Stimulated activated CD4-positive, alpha-beta T cell treated with anti-CD3 and anti-CD28 coated beads, TNF-alpha, amount 100 ng/mL, for 24 hours (primary cell): ENCODE measurements around the gene PMM1.
A peak's percentile ranks its signal among the peaks of the same experiment; 100 is the strongest.

Experiments used
- DNase-seq, 3 experiments: peaks; one replicate each; pipeline ENCODE4 v3.0.0-alpha.2; 2020; ENCODE audit warnings: low read depth in 3 of 3

The PMM1 gene

GRCh38 chr22:41538583-41538982 is 51.1 kb downstream of the PMM1 start:
- no peak for DNase-seq

- no peak for DNase-seq
These were observed 52.4 kb downstream of the PMM1 start for GRCh38 chr22:41537203-41537602.

- no peak for DNase-seq
These were observed 54.4 kb downstream of the PMM1 start for GRCh38 chr22:41535244-41535643.

GRCh38 chr22:41534219-41534618 is 55.4 kb downstream of the PMM1 start:
- no peak for DNase-seq

- peak; percentile 23 to 68 (median 38) for DNase-seq
These were observed 56.5 kb downstream of the PMM1 start for GRCh38 chr22:41532908-41533825.

GRCh38 chr22:41531715-41532477 is 57.7 kb downstream of the PMM1 start:
- DNase-seq: no peak

- no peak for DNase-seq
These were observed 58.5 kb downstream of the PMM1 start for GRCh38 chr22:41530890-41531714.

GRCh38 chr22:41528938-41529561 is 60.6 kb downstream of the PMM1 start:
- DNase-seq: no peak

- DNase-seq: no peak
These were observed 61.4 kb downstream of the PMM1 start for GRCh38 chr22:41528132-41528766.
